CD4-positive, alpha-beta T cell treated with Interleukin-17A for 1 hour (primary cell): ENCODE data around the gene MAML1.

Experiments used
- DNase-seq: peaks from one replicate; pipeline ENCODE4 v3.0.0-alpha.2; 2020

Gene MAML1

DNA sequence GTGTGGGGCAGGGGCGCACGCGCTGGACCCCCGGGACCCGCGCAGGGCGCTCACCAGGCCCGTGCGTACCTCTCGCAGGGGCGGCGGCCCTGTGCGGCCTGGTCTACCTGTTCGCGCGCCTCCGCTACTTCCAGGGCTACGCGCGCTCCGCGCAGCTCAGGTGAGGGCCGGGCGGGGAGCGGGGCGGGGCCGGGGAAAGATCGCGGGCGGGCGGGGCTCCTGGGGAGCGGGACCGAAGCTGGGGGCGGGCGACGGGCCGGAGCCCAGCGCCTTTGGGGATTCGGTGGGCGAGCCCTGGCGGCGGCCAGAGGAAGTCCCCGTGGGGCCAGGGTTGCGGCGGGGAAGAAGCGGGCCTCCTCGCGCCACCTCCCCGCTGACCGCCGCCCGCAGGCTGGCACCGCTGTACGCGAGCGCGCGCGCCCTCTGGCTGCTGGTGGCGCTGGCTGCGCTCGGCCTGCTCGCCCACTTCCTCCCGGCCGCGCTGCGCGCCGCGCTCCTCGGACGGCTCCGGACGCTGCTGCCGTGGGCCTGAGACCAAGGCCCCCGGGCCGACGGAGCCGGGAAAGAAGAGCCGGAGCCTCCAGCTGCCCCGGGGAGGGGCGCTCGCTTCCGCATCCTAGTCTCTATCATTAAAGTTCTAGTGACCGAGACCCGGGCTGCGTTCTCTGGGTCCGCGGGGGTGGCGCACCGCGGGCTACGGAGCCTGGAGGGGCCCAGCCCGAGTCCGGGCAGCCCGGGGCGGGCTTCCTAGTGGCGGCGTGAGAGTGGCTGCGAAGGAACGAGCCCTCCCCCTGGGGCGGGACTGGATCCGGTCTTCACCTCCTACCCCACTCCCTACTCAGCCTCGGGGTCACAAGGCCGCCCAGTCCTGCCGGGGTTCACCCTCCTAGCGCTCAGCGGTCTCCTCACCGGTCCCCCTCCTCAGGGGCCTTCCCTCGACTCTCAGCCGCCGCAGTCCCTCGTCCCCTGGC lies 63.5 kb downstream of the MAML1 start:
- peak; percentile 77 for DNase-seq

DNA sequence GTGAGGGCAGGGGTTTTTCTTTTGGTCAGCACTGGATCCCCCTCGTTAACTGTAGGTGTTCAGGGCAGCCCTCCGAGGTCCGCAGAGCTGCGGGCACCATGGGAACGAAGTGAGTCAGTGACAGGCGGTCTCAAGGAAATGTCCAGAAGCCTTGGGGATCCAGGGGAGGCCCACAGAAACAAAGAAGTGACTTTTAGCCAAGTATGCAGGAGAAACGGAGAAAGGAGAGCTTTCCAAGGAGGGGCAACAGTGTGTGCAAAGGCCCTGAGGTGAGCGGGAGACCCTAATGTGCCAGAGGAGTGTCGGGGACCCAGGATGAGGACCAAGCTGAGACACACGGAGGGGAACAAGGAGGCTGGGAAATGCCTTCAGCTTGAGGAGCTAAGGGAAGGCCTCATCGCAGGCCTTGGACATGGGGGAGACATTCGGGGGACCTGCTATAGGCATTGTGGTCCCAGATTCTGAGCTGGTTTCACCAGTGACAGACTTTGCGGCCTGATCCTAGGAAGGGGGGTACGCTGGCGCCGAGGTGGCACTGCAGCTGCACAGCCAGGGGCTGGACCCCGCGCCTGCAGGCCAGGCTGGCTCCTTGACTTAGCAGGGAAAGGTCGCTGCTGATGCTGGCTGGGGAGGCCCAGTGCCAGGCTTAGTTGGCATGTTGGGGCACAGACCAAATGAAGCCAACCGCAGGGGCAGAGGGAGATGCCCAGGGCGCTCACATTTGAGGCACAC lies 64.4 kb downstream of the MAML1 start:
- DNase-seq, result no peak

DNA sequence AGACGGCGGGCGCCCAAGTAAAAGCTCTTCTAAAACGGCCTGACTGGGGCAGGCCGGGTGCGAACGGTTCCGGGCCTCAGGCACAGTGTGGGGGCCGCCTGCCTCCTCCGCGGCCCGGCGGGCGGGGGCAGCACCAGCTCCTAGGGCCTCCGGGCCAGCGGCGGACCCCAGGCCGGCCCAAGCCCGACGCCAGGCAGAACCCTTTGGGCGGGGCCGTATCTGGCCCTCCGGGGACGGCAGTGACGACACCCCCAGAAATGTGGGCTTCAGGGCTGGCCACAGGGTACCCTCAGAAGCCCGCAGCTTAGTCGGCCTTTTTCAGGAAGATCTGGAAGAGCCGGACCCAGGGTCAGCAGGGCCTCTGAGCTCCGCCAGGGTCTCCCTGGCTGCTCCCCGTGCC lies 65.1 kb downstream of the MAML1 start:
- DNase-seq, result no peak

DNA sequence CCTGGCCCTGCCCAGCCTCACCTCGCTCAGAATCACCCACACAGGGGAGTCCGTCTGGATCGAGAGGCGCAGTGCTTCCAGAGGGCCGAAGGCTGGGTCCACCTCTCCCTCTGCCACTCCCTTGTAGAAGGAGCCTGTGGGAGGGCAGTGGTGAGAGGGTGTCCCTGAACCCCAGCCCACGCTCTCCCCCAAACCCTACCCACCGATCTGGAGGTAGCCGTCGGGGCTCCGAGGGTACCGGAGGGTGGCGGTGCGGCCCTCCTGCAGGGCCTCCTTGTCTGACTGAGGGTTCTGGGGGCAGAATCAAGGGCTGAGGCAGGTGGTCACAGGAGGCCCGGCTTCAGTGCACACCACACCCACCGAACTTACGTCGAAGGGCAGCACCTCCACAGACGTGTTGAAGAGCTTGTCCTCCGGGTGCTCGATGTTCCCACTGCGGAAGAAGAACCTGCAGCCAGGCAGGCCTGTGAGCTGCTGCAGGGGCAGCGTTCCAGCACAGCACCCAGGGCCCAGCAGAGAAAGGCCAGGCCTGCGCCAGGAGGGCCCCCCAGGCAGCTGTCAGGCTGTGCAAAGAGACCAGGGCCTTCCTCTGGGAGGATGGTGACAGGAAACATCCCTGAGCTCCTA lies 65.6 kb downstream of the MAML1 start:
- DNase-seq, result no peak

DNA sequence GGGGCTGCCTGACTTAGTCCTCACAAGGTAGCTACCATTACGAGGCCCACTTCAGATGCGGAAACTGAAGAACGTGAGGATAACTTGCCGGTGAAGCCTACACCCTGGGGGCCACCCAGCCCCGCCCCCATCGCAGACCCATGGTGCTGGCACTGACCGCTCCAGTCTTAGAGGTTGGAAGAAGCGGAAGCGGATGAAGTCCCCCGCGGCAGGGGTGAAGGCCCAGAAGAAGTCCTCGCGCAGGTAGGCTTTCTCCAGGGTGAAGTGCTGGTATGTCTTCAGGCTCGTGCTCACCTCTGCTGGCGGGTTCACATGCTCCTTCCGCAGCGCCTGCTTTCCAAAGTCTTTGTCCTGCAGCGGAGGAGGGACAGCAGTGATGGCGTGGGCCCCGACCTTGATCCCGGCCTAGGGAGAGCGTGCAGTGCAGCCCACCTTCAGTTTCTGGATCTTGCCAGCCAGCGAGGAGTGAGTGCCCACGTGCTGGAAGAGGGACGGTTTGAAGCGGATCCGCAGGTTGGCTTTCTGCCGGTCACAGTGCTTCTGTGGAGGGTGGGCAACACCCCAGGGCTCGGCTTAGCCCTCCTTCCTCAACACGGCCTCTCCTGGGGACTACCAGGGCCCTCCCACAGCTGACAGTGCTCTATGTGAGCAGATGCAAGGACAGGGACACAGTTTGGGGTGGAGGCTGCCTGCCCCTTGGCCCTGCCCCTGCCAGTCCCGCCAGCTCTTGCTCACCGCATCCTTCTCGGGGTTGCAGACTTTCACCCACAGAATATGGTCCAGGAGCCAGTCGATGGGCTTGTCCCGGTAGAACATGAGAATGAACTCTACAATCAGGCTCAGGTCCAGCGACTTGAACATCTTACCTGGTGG lies 66.4 kb downstream of the MAML1 start:
- DNase-seq, result no peak

DNA sequence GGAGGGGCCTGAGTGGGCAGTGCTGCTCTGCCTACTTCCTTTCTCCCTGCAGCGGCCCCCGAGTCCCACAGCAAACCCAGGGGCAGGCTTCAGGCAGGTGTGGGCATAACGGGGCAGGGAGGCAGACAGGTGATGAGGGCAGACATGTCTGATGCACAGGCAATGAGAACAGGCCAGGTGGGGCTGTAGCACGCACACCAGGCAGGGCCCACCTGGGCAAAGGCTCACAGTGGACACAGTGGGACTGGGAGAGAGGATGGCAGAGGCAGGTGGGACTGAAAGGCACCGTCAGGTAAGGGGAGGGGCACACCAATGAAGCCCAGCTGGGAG lies 67.0 kb downstream of the MAML1 start:
- DNase-seq, result no peak

DNA sequence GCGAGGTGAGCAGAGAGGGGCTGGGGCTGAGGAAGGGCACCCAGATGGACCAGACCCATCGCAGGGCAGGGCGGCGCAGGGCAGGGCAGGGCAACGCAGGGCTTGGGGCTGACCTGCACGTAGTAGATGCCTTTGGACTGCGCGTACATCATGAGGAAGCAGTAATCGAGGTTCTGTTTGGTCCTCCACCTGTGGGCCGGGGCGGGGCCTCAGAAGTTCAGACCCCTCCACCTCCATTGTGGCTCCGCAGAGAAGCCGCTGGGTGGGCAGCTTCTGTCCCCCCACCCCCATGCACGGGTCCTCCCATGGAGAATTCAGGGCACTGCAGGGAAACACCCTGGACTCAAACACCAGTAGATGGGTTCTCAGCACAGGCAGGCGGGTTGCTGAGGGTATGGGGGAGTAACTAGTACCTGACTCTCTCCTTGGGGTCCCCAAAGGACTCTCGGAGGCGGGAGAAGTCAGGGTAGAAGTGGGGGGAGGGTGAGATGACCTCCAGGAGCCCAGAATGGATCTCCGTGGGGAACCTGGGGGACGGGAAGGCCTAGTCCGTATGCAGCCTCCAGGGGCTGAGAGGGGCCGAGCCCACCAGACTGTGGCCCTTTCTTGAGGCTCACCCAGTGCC lies 67.6 kb downstream of the MAML1 start:
- DNase-seq, result no peak

DNA sequence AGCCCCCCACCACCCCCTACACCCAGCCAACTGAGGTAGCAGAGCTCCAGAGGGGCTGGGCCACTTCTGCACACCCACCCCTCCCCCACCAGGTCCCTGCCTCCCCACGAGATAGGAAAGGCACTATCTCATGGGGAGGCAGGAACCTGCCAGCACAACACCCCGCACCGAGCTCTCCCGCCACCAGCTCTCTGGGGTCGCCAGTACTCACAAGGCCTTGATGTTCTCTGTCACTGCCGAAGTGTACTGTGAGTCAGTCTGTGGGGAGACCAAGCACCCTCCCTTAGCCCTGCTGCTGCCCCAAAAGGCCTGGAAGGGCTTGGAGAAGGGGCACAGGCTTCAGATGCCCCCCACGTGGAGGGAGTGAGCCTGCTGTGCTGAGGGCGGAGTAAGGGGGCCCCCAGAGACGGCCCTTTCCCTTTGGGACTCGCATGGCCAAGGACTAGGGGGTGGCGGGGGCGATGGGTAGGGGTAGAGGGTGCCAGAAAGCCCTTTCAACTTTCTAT lies 68.1 kb downstream of the MAML1 start:
- DNase-seq, result no peak

DNA sequence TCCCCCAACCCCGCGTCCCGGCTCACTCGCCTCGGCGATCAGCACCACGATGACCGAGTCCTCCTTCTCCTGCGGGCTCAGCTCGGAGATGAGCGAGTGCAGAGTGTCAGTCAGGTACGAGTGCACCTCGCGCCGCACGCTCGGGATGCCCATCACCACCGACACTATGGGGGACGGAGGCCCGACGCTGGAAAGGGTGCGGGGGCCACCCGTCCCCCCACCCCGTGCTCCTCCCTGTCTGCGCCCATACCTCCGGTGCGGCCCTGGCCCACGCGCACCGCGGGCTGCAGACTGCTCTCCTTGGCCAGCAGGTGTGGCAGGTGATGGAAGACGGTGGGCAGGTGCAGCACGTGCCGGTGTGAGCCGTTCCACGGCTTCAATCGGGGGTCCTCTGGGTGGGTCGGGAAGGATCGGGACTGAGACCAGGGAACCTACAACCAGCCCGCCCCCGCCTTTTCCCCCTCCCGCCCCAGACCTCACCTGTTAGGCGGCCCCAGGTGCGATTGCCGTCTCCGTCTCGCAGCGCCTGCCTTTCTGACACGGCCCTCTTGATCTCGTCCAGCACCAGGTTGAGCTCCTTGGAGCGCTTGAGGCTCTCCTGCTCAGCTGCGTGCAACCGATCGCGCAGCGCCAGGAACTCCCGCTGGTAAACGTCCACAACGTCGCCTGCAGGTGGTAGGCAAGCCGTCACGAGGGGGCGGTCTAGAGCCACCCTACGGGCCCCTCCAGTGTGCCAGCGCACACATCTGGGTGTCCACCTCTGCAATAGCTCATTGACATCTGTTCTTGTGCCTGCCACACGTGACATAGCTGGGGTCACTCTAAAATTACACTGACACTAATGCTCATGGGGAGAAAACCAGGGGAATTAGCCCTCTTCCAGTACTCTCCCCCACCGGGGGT lies 68.9 kb downstream of the MAML1 start:
- peak; percentile 86 for DNase-seq

DNA sequence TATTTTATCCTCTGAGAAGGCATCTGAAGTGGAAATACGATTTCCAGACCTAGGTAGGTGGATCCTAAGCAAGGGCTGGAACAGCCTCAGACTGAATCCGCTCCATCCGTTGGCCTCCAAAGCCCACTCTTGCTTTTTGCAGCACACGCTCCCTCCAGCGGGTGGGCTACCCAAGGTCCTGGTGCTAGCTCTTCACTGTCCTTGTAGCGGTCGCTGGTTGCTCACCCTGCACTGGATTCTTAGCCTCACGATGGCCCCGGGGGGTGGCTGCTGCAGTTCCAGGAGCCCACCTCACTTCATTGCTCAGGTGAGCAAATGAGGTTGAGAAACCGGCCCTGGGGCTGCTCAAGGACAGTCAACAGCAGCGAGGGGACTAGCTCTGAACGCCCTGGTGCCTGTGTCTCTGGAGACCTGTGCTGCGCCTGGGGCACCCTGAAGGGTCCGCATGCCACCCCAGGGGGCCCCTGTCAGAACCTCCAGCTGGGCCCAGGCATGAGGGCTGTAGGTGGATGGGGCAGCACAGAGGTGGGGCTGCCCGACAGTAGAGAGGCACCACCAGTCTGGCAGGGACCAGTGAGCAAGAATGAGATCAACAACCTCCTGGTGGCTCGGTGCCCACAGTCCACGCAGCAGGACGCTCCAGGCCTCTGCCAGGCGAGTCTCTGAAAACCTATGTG lies 69.7 kb downstream of the MAML1 start:
- DNase-seq, result no peak

DNA sequence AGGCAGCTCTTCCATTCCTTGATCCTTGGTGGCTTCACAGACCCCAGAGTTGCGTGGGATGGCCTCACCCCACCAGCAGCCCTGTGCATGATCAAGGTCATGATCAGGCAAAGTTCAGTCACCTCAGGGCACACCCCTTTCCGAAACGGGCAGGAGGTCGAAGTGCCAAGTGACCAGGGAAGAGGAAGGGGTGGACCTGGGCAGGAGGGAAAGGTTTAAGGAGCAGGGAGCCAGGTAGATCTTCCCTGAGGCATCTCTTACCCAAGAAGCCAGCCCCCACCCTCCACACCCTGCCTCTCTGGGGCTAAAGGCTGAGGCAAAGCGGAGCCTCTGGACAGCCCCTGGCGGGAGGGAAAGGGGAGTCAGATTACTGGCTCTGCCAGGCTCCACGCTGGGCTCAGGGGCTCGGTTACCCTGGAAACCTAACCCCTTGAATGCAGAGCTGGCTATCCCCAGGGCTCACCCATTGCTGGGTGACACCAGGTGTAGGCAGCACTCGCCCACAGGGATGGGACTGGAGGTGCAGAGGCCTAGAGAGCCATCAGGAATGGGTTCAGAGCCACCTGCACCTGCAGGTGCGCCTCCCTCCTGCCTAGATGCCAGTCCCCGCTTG lies 70.4 kb downstream of the MAML1 start:
- DNase-seq, result no peak

DNA sequence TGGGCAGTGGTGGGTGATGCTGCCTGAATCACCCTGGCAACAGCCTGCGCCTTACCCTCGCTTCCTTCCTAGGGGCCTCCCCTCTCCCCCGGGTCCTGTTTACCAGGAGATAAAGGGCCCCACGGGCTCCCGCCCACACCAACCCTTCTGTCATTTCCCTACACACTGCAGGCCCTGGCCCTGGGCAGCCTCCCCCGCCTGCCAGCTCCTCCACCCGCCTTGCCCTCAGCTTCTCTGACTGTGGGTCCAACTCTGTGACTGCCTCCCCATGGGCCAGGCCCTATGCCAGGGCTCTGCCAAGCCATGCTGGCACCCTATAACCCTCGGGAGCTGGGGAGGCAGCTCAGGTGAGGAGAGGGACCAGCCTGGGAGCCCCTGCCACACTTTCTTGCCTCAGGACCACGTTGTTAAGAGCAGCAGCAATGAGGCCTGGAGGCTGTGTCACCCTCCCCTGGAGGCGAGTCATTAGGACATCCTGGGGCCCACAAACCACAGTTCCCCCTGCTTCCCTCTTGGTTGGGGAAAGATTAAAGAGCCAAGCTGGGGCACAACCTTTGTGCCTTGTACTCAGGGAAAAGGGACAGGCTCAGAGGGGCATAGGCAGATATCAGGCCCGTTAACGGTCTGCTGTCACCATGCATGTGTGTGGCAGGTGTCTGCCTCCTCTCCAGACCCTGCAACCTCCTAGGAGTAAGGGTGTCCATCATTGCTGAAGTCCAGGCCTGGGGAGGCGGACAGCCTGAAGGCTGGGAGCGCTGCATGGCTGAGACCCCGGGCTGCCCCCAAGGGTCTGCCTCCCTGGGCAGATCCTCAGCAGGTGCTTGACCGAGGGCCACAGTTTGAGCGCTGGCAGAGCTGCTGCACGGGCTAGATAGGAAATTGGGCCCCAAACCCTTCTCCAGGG lies 71.3 kb downstream of the MAML1 start:
- peak; percentile 41 for DNase-seq

DNA sequence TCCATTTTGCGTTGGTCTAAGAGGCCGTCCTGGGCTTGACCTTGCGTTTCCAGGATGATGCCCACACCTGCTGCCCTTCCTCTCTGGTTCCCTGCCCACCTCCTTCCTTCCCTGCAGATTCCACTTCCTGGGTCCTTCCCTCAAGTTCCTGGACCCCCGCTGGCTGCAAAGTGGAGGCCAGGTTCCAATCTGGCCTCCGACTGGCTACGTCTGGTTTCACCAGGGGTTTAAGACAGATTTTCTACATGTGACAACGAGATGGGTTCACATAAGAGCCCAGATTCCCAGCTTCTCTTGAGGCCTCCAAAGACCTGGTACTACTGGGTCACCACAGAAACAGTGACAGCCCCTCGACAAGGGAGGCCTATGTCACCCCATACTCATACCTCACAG lies 71.9 kb downstream of the MAML1 start:
- no peak for DNase-seq

DNA sequence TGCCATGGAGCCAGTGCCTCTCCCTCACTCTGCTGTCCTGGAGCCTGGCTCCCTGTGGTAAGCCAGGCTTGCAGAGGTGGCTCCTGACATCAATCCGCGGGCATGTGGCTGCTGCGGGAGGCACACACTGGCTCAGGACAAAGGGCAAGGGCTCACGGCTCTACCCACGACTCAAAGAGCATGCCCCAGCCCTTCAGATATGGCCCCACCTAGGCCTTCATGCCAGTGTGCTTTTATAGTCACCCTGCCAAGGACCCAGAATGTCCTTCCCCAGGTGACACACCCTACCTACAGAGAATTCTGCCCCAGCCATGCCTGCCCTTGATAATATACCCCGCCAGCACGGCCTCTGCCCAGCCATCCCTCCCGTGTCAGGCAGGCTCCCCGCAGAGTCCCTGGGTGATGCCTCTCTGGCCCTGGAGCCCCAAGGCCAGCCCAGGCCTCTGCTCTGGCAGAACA lies 72.5 kb downstream of the MAML1 start:
- no peak for DNase-seq

DNA sequence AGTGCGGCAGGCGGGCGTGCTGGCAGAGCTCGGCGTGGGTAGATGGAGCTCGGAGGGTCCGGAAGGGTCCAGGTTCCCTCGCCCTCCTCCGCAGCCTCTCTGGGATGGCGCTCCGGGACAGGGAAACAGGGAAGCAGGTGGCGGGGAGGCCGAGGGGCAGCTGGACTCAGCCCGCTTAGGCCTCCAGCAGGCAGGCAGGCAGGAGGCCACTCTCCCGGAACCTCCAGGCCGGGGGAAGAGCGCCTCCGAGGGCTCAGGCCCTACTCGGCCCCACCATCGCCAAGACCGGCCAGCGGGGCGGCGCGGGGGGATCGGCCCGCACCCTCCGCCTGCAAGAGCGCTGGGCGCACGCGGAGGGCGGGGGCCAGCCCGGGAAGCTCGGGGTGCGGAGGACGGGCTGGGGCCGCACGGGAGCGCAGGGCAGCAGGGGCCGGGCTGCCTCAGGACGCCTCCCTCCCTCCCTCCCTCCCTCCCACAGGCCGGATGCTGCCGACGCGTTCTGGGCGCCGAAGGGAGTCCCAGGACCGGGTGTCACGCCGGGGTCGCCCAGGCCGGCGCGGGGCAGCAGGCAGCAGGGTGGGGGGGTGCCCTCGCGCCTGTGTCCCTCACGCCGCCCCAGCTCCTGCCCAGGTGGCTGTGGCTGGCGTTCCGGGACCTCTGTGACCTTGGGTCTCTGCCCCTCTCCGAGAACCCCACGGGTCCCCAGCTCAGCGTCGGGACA lies 73.1 kb downstream of the MAML1 start:
- peak; percentile 41 for DNase-seq

DNA sequence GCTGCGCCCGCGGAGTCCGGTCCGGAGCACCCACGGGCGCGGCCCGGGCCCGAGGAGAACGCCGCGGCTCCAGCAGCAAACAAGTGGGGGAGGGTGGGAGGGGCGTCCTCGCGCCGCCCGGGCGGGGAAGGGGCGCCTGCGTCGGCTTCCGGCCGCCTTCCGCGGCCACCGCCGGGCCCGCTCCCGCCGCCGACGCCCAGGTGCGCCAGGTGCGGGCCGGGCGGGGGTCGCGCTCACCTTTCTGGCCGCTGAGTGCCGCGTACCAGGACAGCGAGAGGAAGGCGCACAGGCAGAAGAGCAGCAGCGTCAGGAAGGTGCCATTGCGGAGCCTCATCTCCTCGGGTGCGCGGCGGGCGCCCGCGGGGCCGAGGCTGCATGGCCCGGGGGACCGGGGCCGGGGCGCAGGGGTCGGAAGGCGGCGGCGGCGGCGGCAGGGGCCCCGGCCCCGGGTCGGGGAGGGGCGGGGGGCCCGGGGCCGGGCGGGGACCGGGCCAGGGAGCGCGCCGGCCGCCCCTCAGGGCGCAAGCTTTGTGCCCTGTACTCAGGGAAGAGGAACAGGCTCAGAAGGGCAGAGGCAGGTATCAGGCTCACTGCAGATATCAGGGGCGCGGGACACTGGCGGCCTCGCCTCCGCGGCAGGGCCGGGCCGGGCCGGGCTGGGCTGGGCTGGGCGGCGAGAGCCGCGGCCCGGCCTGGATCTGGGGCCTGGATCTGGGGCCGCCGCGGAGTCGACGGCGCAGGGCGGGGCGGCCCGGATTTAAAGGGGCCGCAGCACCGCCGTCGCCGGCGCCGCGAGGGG lies 73.8 kb downstream of the MAML1 start, which contains the start of gene MGAT4B:
MGAT4B (minus strand) TSS at position 617 of the 799 bp plus-strand sequence; CDS start at position 334, 283 bp downstream.
- DNase-seq, result peak; percentile 68
